IMR-90 (cell line): ENCODE measurements around the gene FOXM1. TPM values are rescaled to one million over a fixed set of nuclear protein-coding genes. Genes with fewer than 3 reads are reported as not detected.
A peak's percentile ranks its signal among the peaks of the same experiment; 100 is the strongest.

ENCODE experiments used
- BHLHE40 ChIP-seq: fragments of 150-350 bp; IDR thresholded peaks from 2 replicates; pipeline ENCODE4 v1.6.1; 2016; ENCODE audit warnings: mild to moderate bottlenecking, low read depth, low read length
- CHD1 ChIP-seq: IDR thresholded peaks from 2 replicates; pipeline ENCODE4 v1.6.1; 2012; ENCODE audit warnings: low read depth, low read length, improper control_type of control experiment
- MAFK ChIP-seq: IDR thresholded peaks from 2 replicates; pipeline ENCODE4 v1.6.1; 2012; ENCODE audit warnings: low read depth, low read length, improper control_type of control experiment
- MXI1 ChIP-seq: IDR thresholded peaks from 2 replicates; pipeline ENCODE4 v1.6.1; 2012; ENCODE audit warnings: low read depth, mild to moderate bottlenecking, low read length, moderate library complexity, borderline replicate concordance
- POLR2A ChIP-seq: IDR thresholded peaks from 2 replicates; pipeline ENCODE4 v1.6.1; 2012; ENCODE audit warnings: mild to moderate bottlenecking, low read depth, low read length
- RAD21 ChIP-seq: IDR thresholded peaks from 2 replicates; pipeline ENCODE4 v1.6.1; 2012; ENCODE audit warnings: low read length, improper control_type of control experiment
- RCOR1 ChIP-seq: IDR thresholded peaks from 2 replicates; pipeline ENCODE4 v1.6.1; 2012; ENCODE audit warnings: mild to moderate bottlenecking, low read length, improper control_type of control experiment; ENCODE audit not compliant: insufficient replicate concordance
- SMC3 ChIP-seq: fragments of 150-350 bp; IDR thresholded peaks from 2 replicates; pipeline ENCODE4 v1.6.1; 2016; ENCODE audit warnings: low read depth, mild to moderate bottlenecking, antibody characterized with exemption, low read length, moderate library complexity
- polyA plus RNA-seq, 3 experiments: library from polyadenylated mRNA; depleted of rRNA; stranded (reverse); fragments of >200 nt; gene quantifications; 2 replicates each; pipeline ENCODE4 v1.2.3, GENCODE V29; 2012; ENCODE audit warnings: low replicate concordance in 1 of 3
- total RNA-seq: library from RNA; depleted of rRNA; stranded (reverse); fragments of >200 nt; gene quantifications from 2 replicates; pipeline ENCODE4 v1.2.3, GENCODE V29; 2012
- TF ChIP-seq, protein P1 (sequence below): fragments of 150-350 bp; IDR thresholded peaks from 2 replicates; pipeline ENCODE4 v1.6.1; 2017; ENCODE audit warnings: mild to moderate bottlenecking, antibody characterized with exemption, low read length, low read depth

The FOXM1 gene
- total and polyA plus RNA-seq, 2 of the 4 experiments (the other 2 are of a cell fraction), result 14.9 to 29.3 TPM

- TF ChIP-seq, protein P1, sequence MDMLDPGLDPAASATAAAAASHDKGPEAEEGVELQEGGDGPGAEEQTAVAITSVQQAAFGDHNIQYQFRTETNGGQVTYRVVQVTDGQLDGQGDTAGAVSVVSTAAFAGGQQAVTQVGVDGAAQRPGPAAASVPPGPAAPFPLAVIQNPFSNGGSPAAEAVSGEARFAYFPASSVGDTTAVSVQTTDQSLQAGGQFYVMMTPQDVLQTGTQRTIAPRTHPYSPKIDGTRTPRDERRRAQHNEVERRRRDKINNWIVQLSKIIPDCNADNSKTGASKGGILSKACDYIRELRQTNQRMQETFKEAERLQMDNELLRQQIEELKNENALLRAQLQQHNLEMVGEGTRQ, result peak; percentile 45
- no peak for TF ChIP-seq SMC3
- peak; percentile 91 for TF ChIP-seq POLR2A
- TF ChIP-seq RCOR1, result no peak
- TF ChIP-seq BHLHE40, result no peak
- TF ChIP-seq MXI1, result peak; percentile 75; the same call in 1 of the 2 replicates
- no peak for TF ChIP-seq MAFK
- no peak for TF ChIP-seq CHD1
- no peak for TF ChIP-seq RAD21
Observed at GRCh38 chr12:2890388-2891239, 13.6 kb upstream of the FOXM1 start, which contains the start of gene TULP3 (continued).
